GM13976 (cell line): ENCODE measurements around the gene ARHGEF16.

Source experiments
- DNase-seq: peaks from one replicate; pipeline ENCODE4 v3.0.0; 2012; ENCODE audit warnings: low spot score
- in situ Hi-C: fragments of 300-500 bp; cut with MboI; formaldehyde crosslinking; loops from one replicate; pipeline ENCODE4 v1.12.0; 2022; ENCODE audit warnings: low sequenced_read_pairs, mixed read lengths, inconsistent platforms; ENCODE audit not compliant: unreplicated experiment
- TF ChIP-seq, protein P1 (sequence below): IDR thresholded peaks from 2 replicates; pipeline ENCODE4 v1.5.1; 2012; ENCODE audit warnings: borderline replicate concordance, mild to moderate bottlenecking; ENCODE audit not compliant: insufficient read depth; ENCODE audit errors: extremely low read depth, missing control alignments, control extremely low read depth

ARHGEF16 gene

GRCh38 chr1:3409366-3410141 is 44.9 kb upstream of the ARHGEF16 start:
- DNase-seq, result no peak
- TF ChIP-seq, protein P1, sequence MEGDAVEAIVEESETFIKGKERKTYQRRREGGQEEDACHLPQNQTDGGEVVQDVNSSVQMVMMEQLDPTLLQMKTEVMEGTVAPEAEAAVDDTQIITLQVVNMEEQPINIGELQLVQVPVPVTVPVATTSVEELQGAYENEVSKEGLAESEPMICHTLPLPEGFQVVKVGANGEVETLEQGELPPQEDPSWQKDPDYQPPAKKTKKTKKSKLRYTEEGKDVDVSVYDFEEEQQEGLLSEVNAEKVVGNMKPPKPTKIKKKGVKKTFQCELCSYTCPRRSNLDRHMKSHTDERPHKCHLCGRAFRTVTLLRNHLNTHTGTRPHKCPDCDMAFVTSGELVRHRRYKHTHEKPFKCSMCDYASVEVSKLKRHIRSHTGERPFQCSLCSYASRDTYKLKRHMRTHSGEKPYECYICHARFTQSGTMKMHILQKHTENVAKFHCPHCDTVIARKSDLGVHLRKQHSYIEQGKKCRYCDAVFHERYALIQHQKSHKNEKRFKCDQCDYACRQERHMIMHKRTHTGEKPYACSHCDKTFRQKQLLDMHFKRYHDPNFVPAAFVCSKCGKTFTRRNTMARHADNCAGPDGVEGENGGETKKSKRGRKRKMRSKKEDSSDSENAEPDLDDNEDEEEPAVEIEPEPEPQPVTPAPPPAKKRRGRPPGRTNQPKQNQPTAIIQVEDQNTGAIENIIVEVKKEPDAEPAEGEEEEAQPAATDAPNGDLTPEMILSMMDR, result no peak
- in situ Hi-C loops, result no loop called here

DNA sequence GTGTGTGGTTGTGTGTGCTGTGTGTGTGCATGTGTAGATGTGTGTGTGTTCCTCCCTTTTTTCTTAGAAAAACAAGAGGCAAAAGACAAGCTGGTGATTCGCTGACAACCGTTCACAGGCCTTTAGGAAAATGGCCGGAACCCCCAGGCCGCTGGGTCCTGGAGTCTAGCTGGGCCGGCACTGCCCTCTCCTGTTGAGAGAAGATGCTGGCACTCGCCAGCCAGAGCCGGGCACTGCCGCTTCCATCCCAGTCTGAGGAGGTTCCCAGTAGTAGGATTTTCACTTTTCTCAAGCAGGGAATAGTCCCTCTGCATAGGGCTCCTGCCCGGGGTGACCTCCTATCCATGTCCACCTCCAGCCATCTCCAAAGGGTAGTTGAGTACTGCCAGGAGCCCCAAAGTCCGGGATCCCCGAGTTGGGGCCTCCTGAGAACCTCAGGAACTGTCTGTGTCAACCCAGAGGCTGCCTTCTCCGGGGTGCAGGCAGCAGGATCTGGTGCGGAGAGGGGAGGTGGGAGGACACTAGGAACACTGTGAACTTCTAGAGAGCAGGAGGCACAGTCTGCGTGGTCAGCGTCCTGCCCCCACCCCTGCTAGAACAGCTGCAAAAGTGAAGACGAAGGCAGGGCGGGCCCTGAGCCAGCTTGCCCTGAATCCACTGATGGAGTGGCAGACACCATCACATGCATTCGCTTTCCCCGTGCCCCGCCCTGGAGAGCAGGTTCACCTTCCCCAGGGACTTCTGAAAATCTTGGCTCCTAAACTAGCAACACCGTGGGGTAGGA is 44.1 kb upstream of the ARHGEF16 start:
- TF ChIP-seq, protein P1, result no peak
- in situ Hi-C loops, result no loop called here
- DNase-seq, result no peak

DNA sequence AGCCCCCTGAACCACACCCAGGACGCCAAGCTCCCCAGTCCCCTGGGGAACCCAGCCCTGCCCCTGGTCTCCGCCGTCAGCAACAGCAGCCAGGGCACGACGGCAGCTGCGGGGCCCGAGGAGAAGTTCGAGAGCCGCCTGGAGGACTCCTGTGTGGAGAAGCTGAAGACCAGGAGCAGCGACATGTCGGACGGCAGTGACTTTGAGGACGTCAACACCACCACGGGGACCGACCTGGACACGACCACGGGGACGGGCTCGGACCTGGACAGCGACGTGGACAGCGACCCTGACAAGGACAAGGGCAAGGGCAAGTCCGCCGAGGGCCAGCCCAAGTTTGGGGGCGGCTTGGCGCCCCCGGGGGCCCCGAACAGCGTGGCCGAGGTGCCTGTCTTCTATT is 42.7 kb upstream of the ARHGEF16 start:
- DNase-seq, result no peak
- in situ Hi-C loops, result no loop called here

DNA sequence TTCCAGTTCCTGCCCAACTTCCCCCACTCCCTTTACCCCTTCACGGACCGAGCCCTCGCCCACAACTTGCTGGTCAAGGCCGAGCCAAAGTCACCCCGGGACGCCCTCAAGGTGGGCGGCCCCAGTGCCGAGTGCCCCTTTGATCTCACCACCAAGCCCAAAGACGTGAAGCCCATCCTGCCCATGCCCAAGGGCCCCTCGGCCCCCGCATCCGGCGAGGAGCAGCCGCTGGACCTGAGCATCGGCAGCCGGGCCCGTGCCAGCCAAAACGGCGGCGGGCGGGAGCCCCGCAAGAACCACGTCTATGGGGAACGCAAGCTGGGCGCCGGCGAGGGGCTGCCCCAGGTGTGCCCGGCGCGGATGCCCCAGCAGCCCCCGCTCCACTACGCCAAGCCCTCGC is 42.1 kb upstream of the ARHGEF16 start:
- no peak for DNase-seq
- in situ Hi-C loops, result no loop called here
- TF ChIP-seq, protein P1, result no peak

More for the DNA sequence above, 42.7 kb upstream of the ARHGEF16 start:
- TF ChIP-seq, protein P1, result no peak

GRCh38 chr1:3413975-3414710 is 40.3 kb upstream of the ARHGEF16 start:
- in situ Hi-C loops, result no loop called here
- TF ChIP-seq, protein P1, result no peak
- DNase-seq, result no peak
